Type B pancreatic cell (in vitro differentiated cells): ENCODE data around the gene ATP4A. TPM values are rescaled to one million over a fixed set of nuclear protein-coding genes. Genes with fewer than 3 reads are reported as not detected.

Experiments
- DNase-seq: peaks from one replicate; pipeline ENCODE4 v3.0.0; 2021; ENCODE audit warnings: mixed read lengths; ENCODE audit not compliant: unreplicated experiment; ENCODE audit errors: extremely low spot score
- H3K27ac Mint-ChIP-seq: 2 replicates; pipeline ENCODE4 v1.8.0; 2021; ENCODE audit warnings: mild to moderate bottlenecking, mixed read lengths
- H3K27me3 Mint-ChIP-seq: 2 replicates; pipeline ENCODE4 v1.8.0; 2021; ENCODE audit warnings: mixed read lengths
- H3K36me3 Mint-ChIP-seq: 2 replicates; pipeline ENCODE4 v1.8.0; 2021; ENCODE audit warnings: mixed read lengths
- H3K4me1 Mint-ChIP-seq: one replicate; pipeline ENCODE4 v1.8.0; 2021; ENCODE audit warnings: mixed read lengths; ENCODE audit not compliant: unreplicated experiment
- H3K4me3 Mint-ChIP-seq: 2 replicates; pipeline ENCODE4 v1.8.0; 2021; ENCODE audit warnings: mild to moderate bottlenecking, mixed read lengths
- H3K9me3 Mint-ChIP-seq: 2 replicates; pipeline ENCODE4 v1.8.0; 2021; ENCODE audit warnings: mixed read lengths
- CTCF ChIP-seq: fragments of 200-600 bp; sonication (generic); conservative IDR thresholded peaks from 2 replicates; pipeline ENCODE4 v1.5.0; 2021; ENCODE audit warnings: antibody characterized with exemption, mild to moderate bottlenecking
- total RNA-seq: library from RNA; stranded (reverse); gene quantifications from 2 replicates; pipeline ENCODE4 v1.2.1, GENCODE V29; 2021; ENCODE audit warnings: low replicate concordance

Gene ATP4A
- total RNA-seq, 1 donor from 2014 or later: 16.8 TPM

GRCh38 chr19:35539314-35539713 lies 24.1 kb downstream of the ATP4A start:
- DNase-seq: no peak
- no peak for TF ChIP-seq CTCF
- Mint-ChIP-seq H3K9me3 (no peaks in the 10 kb centered on the region), H3K4me3 (no peak overlapping the region), H3K27ac (no peak overlapping the region), H3K27me3 (no peaks in the 10 kb centered on the region), H3K36me3 (no peaks in the 10 kb centered on the region), H3K4me1 (peaks cover 9% of the 10 kb centered on the region)

- Mint-ChIP-seq H3K4me1 (no peaks in the 10 kb centered on the region), H3K4me3 (no peak overlapping the region), H3K9me3 (no peaks in the 10 kb centered on the region), H3K36me3 (no peaks in the 10 kb centered on the region), H3K27ac (no peak overlapping the region), H3K27me3 (peaks cover 3% of the 10 kb centered on the region)
- TF ChIP-seq CTCF: no peak
- no peak for DNase-seq
These were observed 28.5 kb downstream of the ATP4A start for GRCh38 chr19:35534803-35535480.

DNA sequence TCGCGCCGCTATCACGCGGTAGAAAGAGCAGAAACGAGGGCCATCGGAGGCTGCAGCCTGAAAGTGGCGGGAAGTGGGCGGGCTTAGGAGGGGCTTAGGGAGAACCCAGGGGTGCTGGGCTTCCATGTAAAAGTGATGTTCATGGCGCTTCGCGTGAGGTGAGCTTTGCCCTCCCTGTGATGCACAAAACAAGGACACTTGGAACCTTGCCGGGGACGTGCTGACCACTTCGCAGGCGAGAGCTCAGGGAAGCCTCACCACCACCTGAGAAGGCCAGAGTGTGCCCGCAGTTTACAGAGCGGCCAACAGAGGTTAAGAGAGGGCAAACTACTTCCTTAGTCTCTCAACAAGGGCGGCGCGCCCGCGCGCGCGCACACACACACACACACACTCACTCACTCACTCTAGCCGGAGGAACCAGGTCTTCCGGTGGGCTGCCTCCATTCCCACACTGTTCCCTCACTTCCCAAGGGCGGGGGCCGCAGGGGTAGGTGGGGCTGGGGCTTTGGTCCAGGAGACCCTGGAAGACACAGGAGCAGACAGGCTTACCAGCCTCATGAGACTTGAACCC lies 29.6 kb downstream of the ATP4A start:
- no peaks in the 10 kb centered on the region for H3K9me3 Mint-ChIP-seq
- H3K36me3 Mint-ChIP-seq: no peaks in the 10 kb centered on the region
- peaks cover 4% of the 10 kb centered on the region for H3K27me3 Mint-ChIP-seq

GRCh38 chr19:35533201-35533821 lies 30.1 kb downstream of the ATP4A start, which contains the start of gene GAPDHS:
GAPDHS (plus strand) TSS chr19:35533456; CDS start chr19:35533528, 72 bp downstream.
- peaks cover 10% of the 10 kb centered on the region for H3K27me3 Mint-ChIP-seq

More for the DNA sequence above, 29.6 kb downstream of the ATP4A start:
- H3K4me1 Mint-ChIP-seq: no peaks in the 10 kb centered on the region
- no peak overlapping the region for H3K4me3 Mint-ChIP-seq
- H3K27ac Mint-ChIP-seq: no peak overlapping the region
- no peak for DNase-seq
- TF ChIP-seq CTCF: no peak

GRCh38 chr19:35531291-35531690 lies 32.2 kb downstream of the ATP4A start:
- no peak for DNase-seq
- H3K4me3 Mint-ChIP-seq: no peak overlapping the region
- H3K27ac Mint-ChIP-seq: no peak overlapping the region
- no peaks in the 10 kb centered on the region for H3K9me3 Mint-ChIP-seq
- TF ChIP-seq CTCF: no peak
- H3K4me1 Mint-ChIP-seq: no peaks in the 10 kb centered on the region
- H3K36me3 Mint-ChIP-seq: no peaks in the 10 kb centered on the region
- peaks cover 10% of the 10 kb centered on the region for H3K27me3 Mint-ChIP-seq

More at GRCh38 chr19:35533201-35533821, 30.1 kb downstream of the ATP4A start, which contains the start of gene GAPDHS:
- Mint-ChIP-seq H3K9me3 (no peaks in the 10 kb centered on the region), H3K36me3 (no peaks in the 10 kb centered on the region), H3K4me3 (no peak within 1 kb of the TSS), H3K27ac (no peak within 1 kb of the TSS), H3K4me1 (no peaks in the 10 kb centered on the region)
- no peak for DNase-seq
- no peak for TF ChIP-seq CTCF
